Stimulated activated CD8-positive, alpha-beta memory T cell treated with anti-CD3 and anti-CD28 coated beads, Interleukin-4, amount 100 ng/mL, for 48 hours (primary cell): ENCODE measurements around the gene PDE2A.
A peak's percentile ranks its signal among the peaks of the same experiment; 100 is the strongest.

ENCODE experiments used
- DNase-seq: peaks from one replicate; pipeline ENCODE4 v3.0.0-alpha.2; 2020

PDE2A gene

GRCh38 chr11:72606748-72607468 is 67.3 kb downstream of the PDE2A start:
- DNase-seq = no peak

GRCh38 chr11:72605973-72606747 is 68.1 kb downstream of the PDE2A start:
- no peak for DNase-seq

- no peak for DNase-seq
These were observed 70.0 kb downstream of the PDE2A start for GRCh38 chr11:72604256-72604655.

- no peak for DNase-seq
These were observed 71.8 kb downstream of the PDE2A start for GRCh38 chr11:72602250-72602904.

- no peak for DNase-seq
These were observed 73.7 kb downstream of the PDE2A start for GRCh38 chr11:72600557-72600956.

GRCh38 chr11:72599325-72600117 is 74.7 kb downstream of the PDE2A start:
- no peak for DNase-seq

- no peak for DNase-seq
These were observed 75.3 kb downstream of the PDE2A start for GRCh38 chr11:72598906-72599305.

- DNase-seq = no peak
These were observed 75.8 kb downstream of the PDE2A start for GRCh38 chr11:72598466-72598865.

GRCh38 chr11:72597721-72598120 is 76.5 kb downstream of the PDE2A start:
- no peak for DNase-seq

GRCh38 chr11:72595292-72595684 is 78.9 kb downstream of the PDE2A start:
- no peak for DNase-seq

GRCh38 chr11:72594493-72595291 is 79.5 kb downstream of the PDE2A start:
- DNase-seq = no peak

GRCh38 chr11:72592698-72593495 is 81.3 kb downstream of the PDE2A start:
- no peak for DNase-seq

- peak; percentile 72 for DNase-seq
These were observed 82.3 kb downstream of the PDE2A start for GRCh38 chr11:72591785-72592502.

- no peak for DNase-seq
These were observed 83.2 kb downstream of the PDE2A start for GRCh38 chr11:72591023-72591422.

- DNase-seq = peak; percentile 72
These were observed 84.1 kb downstream of the PDE2A start for GRCh38 chr11:72589802-72590761.

- no peak for DNase-seq
These were observed 85.5 kb downstream of the PDE2A start for GRCh38 chr11:72588421-72589410.

GRCh38 chr11:72587696-72588095 is 86.5 kb downstream of the PDE2A start:
- no peak for DNase-seq
